IPS-NIHi7 (cell line): Measurements from ENCODE around the gene TRIP11.
"Not testable (repeated sequence)": the region's sequence is repeated elsewhere in the genome, so short reads cannot be mapped to it uniquely, and the experiment has no call there.

Experiments
- DNase-seq: peaks from one replicate; pipeline ENCODE4 v3.0.0; 2012; ENCODE audit warnings: mixed read lengths; ENCODE audit errors: extremely low spot score

TRIP11 gene

DNA sequence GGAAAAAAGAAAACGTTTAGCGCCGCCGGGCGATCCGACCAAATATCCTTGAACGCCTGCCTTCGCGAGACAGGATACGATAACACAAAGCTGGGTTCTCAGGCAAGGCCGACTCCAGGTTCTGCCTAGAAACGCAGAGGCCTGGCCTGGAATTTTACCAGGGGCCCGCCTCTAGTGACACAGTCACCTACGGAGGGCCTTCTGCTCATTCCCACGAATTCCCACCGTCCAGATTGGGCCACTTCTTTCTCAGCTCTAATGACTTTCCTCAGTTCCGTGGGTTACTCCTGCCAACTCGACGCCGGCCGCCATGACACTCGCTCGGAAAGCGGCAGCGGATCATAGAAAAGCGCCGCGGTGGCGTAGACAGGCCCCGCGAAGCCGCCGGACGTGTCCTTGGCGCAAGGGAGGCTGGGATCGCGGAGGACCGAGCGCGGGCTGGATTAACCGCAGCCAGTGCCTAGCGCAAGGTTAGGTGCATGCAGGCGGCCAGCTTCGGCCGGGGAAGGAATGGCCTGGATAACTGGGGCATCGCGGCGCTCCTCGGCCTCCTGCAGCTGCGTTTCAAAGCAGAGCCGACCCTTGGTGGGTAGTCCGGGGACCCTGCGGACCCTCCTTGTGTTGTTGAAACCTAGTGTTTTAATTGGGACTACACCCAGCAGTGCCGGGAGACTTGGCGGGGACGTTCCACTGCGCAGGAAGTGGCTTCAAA is at the start of gene TRIP11:
TSS of gene TRIP11 (minus strand) at position 341 of the 712 bp plus-strand sequence. CDS start 374 bp downstream, outside the sequence.
- DNase-seq = peak; percentile 91

DNA sequence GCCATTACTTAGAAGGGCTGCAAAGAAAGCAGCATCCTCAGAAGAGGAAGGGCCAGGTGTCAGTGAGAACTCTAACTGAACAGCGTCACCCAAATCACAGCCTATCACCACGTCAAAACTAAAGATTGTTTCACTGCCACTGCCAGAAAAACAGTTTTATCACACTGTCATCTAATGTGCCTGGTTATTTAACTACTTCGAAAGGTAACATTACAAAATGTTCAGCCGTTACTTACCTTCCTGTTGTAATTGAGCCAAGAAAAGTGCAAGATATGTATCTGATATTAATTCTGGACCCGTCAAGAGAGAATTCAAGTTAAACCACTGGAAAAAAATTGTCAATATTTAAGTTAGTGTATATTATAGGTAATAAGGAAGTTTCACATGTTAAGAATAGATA is 48.6 kb upstream of the TRIP11 start:
- DNase-seq = no peak

DNA sequence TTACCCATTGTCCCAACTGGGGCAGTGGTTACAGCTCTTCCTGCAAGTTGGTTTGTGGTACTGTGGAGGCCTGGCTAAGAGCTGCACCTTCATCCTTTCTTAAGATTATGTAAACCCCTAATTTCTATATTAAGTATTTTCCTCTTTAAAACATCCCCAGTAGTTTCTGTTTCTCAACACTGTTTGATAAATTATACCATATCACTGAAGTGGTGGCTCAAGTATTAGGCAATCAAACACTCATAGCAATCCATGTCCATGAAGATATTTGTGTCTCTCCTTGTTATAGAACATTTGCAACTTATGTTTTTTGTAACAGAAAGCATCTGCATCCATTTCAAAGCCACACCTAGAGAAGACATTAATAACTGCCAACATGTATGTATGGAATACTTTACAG is 34.7 kb upstream of the TRIP11 start:
- no peak for DNase-seq

DNA sequence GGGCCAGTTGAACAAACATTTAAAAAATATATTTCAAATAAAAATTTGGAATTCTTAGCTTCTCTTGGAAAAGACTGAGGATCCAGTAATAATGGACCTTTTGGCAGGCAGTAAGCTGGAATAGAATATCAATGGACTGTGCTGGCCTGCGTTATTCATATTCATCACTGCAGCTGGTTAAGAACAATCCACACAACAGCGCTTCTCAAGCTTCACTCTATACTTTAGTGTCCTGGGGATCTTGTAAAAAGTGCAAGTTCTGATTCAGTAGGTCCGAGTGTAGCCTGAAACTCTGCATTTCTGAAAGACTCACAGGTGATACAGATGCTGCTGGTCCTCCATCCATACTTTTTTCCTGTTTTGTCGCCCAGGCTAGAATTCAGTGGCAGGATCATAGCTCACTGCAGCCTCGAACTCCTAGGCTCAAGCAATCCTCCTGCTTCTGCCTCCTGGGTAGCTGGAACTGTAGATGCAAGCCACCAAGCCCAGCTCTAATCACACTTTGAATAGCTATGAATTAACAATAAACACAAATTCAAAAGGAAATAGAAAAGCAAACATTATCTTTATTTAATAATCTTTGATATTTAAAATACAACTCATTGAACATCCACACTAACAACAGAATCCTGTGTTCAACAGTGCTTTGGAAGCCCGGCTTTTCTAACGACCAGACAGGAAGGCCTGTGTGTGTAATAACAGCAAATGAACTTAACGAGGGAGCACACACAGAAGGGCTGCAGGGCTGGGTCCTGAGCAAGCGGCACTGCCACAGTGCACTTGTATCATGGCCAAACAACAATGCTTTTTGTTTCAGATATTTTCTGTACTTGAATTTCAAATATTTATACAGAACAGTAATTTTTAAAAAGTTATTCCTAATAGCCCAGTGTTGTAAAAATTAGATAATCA is 18.4 kb upstream of the TRIP11 start:
- no peak for DNase-seq

DNA sequence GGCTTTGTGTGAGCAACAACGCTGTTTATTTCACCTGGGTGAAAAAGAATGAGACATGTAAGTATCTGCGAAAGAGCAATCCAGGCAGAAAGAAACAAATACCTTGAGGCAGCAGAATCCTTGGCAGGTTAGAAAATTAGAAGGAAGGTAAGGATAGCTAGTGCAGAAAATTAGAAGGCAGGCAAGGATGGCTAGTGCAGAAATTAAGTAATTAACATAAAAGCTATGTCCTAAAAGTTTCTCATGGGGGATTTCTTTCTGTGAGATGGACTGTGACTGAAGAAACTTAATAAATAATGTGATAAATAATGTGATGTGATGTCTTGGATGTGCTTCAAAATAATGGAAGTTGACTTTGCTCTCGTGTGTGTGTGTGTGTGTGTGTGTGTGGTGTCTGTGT is 9.9 kb upstream of the TRIP11 start:
- no peak for DNase-seq

DNA sequence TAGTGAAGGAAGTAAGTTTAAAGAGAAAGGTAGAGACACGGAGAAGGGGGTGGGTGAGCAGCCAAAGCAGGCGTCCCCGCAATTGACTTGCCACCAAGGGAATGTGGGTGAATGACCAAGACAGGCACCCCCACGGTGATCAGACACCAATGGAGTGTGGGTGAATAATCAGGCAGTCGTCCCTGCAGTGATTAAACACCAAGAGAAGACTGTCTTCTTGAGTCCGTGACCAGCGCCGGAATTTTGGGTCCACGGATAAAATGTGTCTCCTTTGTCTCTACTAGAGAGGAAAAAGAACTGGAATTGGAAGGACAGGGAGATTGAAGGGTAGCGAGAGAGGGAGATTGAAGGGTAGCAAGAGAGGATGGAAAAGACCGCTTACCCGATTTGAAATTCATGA is 9.4 kb upstream of the TRIP11 start:
- DNase-seq = not testable (repeated sequence)

DNA sequence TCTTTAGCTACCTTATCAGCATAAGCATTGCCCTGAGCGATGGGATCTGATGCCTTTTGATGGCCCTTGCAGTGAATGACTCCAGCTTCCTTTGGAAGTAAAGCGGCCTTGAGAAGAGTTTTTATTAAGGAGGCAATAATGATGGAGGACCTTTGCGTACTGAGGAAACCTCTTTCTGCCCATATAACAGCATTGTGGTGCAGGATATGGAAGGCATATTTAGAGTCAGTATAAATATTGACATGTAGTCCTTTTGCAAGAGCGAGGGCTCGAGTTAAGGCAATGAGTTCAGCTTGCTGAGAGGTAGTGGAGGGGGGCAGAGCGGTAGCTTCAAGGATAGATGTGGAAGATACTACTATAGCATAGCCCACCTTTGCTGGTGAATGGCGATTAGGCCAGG is 6.0 kb upstream of the TRIP11 start:
- DNase-seq = not testable (repeated sequence)

DNA sequence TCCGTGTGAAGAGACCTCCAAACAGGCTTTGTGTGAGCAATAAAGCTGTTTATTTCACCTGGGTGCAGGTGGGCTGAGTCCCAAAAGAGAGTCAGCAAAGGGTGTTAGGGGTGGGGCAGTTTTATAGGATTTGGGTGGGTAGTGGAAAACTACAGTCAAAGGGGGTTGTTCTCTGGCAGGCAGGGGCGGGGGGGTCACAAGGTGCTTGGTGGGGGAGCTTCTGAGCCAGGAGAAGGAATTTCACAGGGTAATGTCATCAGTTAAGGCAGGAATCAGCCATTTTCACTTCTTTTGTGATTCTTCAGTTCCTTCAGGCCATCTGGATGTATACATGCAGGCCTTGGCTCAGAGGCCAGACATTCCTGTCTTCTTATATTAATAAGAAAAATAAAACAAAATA is 1.9 kb upstream of the TRIP11 start:
- not testable (repeated sequence) for DNase-seq

DNA sequence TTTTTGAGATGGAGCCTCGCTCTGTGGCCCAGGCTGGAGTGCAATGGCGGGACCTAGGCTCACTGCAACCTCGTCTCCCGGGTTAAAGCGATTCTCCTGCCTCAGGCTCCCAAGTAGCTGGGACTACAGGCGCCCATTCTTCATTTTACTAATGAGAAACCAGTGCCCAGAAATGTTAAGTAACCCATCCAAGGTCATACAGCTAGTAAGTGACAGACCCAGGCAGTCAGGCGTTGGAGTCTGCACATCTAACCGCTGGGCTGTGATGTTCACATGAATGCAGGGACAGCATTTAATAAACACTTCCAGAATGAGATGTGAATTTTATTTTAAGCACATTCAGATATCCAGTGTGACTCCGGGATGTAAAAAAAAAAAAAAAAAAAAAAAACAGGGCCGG is 1.3 kb upstream of the TRIP11 start:
- DNase-seq = no peak

DNA sequence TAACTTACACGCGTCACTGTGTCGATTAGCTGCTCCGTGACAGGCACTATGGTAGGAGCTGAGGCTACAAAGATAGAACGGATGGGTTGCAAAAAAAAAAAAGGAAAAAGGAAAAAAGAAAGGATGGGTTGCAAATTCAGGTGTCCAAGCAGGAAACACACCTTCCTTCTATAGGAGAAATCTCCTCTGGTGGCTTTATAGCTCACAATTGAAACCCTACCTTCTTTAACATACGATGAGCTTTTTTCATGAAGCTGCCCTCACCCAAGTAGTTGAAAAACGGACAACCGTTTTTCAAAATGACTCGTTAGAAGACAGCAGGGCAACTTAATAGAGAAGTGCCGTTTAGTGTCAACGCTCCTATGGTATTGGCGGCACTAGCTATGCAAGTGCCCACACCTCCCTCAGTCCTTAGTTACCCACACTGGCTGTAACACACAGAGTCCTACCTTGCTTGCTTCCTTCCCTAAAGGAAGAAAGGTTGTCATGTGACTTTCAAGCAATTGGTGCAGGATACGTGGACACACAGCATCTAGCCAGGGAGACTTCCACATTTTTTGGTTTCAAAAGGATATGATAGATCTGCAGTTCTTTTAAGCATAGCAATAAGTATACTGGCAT is 682 bp upstream of the TRIP11 start:
- peak; percentile 23 for DNase-seq

DNA sequence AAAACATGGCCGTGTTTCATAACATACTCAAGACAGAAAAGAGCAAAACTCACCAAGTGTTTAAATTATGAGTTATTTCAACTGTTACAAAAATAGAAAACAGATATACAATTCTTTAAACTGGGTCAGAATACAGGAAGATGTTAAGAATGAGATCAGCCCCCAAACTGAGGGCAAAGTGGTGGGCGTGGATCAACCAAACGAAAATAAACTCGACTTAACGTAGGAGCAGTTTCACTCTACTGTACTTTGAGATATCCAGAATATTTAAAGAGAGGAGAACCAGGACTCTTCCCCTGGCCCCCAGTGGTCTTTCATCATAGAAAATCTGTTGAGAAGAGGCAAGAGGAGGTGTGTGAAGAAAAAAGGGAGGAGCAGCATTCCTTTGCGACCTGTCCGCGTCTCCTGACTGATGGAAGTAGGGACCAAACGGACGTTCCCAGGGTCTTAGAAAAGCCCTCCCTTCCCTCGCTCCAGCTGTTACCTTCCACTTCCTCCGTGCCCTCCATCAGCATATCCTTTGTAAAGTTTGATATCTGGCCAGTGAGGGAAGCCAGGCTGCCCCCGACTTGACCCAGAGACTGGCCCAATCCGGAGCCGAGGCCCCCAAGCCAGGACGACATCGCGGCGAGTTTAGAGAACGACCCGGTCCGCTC is 668 bp downstream of the TRIP11 start:
- DNase-seq = peak; percentile 90

DNA sequence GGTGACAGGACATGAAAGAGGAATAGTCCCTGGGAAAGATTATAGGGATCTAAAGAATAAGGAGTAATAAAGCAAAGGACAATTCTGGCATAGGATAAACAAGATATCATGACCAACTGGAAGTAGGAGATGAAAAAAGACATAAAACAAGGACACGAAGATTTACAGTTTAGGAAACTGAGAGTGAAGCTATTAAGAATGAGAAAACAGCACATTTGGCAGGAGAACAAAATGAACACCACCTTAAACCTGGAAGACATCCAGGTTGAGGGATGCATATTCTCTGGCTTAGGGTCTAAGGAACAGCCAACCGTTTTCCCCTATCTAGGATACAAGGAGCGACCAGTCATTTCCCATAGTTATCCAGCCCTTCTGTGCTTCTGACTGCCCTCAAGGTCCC is 1.9 kb downstream of the TRIP11 start:
- DNase-seq = no peak

DNA sequence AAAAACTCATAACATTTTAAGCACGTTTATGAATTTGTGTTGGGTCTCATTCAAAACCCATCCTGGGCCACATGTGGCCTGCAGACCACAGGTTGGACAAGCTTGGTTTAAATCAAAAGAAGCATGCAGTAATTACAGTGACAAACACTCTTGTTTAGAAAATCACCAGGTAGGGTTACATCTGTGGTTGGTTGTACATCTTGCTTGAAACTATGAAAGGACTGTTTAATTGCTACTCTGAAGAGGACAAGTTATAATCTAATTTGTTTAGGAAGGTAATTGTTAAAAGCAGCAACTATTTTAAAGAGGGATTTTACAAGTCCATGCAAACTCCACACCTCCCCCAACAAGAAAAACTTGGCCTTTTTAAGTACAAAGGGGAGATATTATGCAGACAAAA is 4.0 kb downstream of the TRIP11 start:
- no peak for DNase-seq

DNA sequence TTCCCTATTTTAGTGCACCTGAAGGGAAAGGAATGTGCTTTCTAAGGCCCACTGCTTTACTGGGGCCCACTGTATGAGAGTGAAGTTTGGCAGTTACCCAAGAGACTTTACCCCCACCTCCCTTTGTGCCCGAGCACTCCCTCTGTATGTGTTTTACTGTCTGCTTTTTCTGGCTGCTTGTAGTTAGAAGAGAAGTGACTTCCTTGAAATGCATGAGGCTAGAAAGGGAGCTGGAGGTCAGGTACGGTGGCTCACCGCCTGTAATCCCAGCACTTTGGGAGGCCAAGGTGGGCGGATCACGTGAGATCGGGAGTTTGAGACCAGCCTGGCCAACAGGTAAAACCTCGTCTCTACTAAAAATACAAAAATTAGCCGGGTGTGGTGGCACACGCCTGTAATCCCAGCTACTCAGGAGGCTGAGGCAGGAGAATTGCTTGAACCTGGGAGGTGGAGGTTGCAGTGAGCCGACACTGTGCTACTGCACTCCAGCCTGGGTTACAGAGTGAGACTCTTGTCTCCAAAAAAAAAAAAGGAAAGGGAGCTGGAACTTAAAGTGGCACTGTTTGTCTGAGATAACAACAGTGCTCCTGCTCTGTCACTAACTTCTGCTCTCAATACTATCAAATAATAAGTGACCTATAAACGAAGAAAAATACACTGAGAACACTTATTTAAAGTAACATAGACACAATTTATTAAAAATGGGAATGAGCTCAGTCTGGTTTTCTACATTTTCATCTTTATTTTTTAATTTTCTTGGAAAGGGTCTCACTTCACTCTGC is 5.8 kb downstream of the TRIP11 start:
- no peak for DNase-seq

DNA sequence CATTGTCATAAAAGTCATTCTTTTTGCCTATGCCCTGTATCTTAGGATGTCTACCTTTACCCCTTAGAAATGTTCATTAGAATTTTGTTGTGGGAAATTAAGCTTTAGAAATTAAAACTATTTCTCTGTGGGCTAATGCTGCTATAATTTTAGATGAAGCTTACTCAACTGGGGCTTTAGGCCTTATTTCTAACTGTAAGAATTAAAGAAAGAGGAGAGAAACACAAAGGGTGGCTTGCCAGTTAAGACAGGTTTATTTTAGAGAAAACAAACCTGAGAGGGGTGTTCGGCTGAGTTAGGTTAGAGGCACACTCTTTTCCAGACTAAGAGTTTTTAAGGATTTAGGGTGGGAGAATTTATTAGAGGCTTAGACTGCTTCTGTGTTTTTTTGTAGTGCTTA is 6.4 kb downstream of the TRIP11 start:
- no peak for DNase-seq

DNA sequence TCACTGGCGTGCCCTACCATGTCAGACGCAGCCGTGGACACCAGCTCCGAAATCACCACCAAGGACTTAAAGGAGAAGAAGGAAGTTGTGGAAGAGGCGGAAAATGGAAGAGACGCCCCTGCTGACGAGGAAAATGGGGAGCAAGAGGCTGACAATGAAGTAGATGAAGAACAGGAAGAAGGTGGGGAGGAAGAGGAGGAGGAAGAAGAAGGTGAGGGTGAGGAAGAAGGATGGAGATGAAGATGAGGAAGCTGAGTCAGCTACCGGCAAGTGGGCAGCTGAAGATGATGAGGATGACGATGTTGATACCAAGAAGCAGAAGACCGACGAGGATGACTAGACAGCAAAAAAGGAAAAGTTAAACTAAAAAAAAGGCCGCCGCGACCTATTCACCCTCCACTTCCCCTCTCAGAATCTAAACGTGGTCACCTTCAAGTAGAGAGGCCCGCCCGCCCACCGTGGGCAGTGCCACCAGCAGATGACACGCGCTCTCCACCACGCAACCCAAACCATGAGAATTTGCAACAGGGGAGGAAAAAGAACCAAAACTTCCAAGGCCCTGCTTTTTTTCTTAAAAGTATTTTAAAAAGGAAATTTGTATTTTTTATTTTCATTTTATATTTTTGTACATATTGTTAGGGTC is 13.2 kb downstream of the TRIP11 start:
- DNase-seq = no peak

DNA sequence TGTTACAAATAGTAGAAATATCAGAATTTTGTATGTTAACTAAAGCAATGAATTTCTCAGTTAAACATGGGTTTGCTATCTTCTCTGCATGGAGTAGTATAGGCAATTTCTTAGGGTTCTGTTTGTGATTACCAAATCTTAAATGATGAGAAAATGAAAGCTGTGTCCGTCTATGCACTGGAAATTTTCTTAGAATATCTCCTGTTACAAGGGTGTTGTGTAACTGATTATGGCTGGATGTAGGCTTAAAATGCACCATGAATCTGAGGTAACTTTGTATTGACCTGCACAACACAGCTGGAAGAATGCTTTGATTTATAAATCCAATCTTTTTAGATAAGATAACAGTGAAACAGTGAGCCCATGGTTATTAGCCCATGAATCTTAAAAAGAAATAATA is 17.8 kb downstream of the TRIP11 start:
- no peak for DNase-seq

DNA sequence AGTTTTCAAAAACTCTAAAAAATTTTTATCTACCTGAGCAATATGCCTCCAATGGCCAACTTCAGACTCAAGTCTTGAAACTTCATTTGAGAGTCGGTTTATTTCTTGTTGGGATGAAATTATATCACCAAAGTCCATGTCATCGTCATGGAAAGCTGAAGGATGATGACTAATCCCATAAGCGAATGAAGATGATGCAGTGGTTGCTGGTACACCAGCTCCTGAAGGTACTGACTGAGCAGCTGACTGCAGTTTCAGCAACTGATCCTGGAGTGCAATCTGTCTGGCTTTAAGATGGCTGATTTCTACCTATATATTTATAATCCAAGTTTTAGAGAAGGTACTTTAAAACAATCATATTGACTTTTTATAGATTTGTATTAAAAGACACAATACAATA is 18.3 kb downstream of the TRIP11 start:
- no peak for DNase-seq

DNA sequence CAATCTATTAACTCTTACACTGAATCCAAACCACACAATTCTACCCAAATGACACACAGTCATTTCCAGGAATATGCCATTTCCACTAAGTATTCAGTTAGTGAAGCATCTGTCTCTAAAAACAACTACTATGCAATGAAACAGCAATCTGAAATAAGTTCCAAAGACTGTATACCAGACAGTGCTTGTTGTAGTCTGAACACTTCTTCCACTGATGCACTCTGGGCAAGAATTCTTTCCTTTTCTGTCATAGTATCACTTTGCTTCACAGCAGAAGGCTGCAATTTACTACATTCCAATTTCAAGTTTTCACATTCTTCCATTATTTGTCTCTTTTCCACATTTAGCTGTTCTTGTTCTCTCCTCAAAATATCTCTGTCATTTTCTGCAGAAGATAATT is 25.8 kb downstream of the TRIP11 start:
- DNase-seq = no peak

DNA sequence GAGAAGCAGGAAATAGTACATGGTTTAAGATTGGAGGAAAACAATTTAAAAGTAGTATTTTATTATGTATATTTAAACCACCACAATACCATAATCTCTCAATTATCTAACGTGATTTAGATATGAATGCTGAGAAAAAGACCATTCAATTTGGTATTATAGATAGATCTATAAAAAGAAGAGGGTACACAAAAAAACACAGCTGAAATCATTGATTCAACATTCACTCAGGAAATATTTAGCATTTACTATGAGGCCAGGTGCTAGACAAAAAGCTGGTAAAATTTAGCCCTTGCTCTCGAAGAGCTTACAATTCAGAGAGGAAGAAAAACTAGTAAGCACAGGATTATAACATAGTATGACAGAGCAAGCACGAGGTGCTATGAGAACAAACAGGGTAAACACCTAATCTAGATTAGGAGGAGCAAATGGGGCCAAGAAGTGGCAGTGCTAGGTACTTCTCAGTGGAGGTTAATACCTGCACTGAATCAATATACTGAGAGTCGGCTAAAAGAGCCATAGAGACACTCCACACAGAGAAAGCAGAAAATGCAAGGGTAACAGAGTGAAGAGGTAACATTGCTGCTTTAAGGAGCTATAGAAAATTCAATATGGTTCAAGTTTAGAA is 27.6 kb downstream of the TRIP11 start:
- DNase-seq = no peak
